HepG2 (cell line): ENCODE measurements around the gene MZF1.

Experiments
- MTA3 ChIP-seq: sonication (generic); formaldehyde crosslinking; IDR thresholded peaks from 2 replicates; pipeline ENCODE4 v1.4.0; 2020; ENCODE audit warnings: missing genetic modification reagents
- POLR2A ChIP-seq, 2 experiments: IDR thresholded peaks; 2 replicates each; pipeline ENCODE4 v1.6.1; 2011; ENCODE audit warnings: low read depth in 2 of 2, low read length in 2 of 2, mild to moderate bottlenecking in 1 of 2, moderate library complexity in 1 of 2; ENCODE audit not compliant: insufficient read depth in 1 of 2
- TCF12 ChIP-seq, 2 experiments: fragments of 450-650 bp in 1 of 2; sonication (generic) in 1 of 2; formaldehyde crosslinking in 1 of 2; IDR thresholded peaks; 2 replicates each; pipeline versions ENCODE4 v1.6.1 to v1.8.0; 2017 to 2022; ENCODE audit warnings: antibody characterized with exemption in 1 of 2, mild to moderate bottlenecking in 1 of 2, missing genetic modification reagents in 1 of 2, moderate library complexity in 1 of 2
- THYN1 ChIP-seq: sonication (generic); formaldehyde crosslinking; IDR thresholded peaks from 2 replicates; pipeline ENCODE4 v1.8.1; 2023; ENCODE audit warnings: low read depth, mild to moderate bottlenecking, moderate library complexity, missing genetic modification reagents, borderline replicate concordance
- ZFYVE20 ChIP-seq: sonication (generic); formaldehyde crosslinking; IDR thresholded peaks from 2 replicates; pipeline ENCODE4 v1.8.0; 2023; ENCODE audit warnings: low read depth, mild to moderate bottlenecking, moderate library complexity, missing genetic modification reagents, borderline replicate concordance
- ZKSCAN1 ChIP-seq: fragments of 150-350 bp; IDR thresholded peaks from 2 replicates; pipeline ENCODE4 v1.6.1; 2014; ENCODE audit warnings: low read length
- ZNF326 ChIP-seq: sonication (generic); formaldehyde crosslinking; IDR thresholded peaks from 2 replicates; pipeline ENCODE4 v1.4.0; 2020; ENCODE audit warnings: missing genetic modification reagents, borderline replicate concordance
- ZNF460 ChIP-seq: sonication (generic); formaldehyde crosslinking; IDR thresholded peaks from 2 replicates; pipeline ENCODE4 v1.5.1; 2020; ENCODE audit warnings: missing genetic modification reagents, mild to moderate bottlenecking, borderline replicate concordance
- TF ChIP-seq, protein P1 (sequence below): sonication (generic); formaldehyde crosslinking; conservative IDR thresholded peaks from 2 replicates; pipeline ENCODE4 v1.4.0; 2020; ENCODE audit warnings: missing genetic modification reagents
- TF ChIP-seq, protein P2 (sequence below), 2 experiments: IDR thresholded peaks; 2 replicates each; pipeline ENCODE4 v1.6.1; 2011 to 2012; ENCODE audit warnings: low read length in 2 of 2, borderline replicate concordance in 1 of 2, low read depth in 1 of 2, mild to moderate bottlenecking in 1 of 2, moderate library complexity in 1 of 2

DNA sequence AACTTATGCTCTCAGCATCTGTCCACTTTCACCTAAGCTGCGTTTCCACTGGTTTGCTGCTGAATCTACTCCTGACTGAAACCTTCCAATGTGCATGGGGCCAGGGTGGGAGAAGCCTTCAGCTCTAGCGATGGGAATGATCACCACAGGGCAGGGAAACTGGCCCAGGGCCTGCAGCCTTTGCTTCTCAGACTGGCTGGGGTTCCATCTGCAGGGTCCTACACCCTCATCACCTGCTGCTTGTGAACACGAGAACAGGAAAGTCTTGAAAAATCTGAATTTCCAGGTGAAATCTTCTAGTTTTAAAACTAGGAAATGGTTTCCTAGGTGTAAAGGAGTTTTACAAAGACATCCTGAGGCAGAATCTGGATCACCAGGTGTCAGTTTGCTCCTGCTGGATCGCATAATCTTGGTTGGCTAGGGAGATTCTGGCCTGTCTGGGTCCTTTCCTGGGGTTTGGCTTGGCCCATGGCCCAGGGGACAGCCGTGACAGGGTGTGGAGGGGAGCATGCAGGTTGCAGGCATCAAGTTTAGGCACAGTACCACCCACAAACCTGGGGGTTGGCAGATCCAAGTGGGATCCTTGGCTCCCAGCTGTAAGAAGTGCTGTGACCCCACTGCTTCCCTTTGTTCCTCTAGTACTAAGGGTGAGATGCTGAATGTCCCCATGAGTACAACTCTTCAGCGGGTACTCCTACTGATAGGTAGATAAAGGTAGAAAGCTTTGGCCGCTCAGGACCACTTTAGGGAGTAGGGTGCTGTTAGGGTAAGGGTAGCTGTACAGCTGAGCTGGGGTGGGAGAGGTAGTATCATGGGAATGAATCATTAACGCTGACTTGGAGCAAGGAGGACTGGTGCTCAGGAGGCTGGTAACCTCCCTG is 12.9 kb downstream of the MZF1 start:
- TF ChIP-seq ZFYVE20: no peak
- TF ChIP-seq TCF12 (IDR thresholded peaks at IDR 0.05): no peak
- TF ChIP-seq TCF12 (CRISPR knock-in tag; IDR thresholded peaks at IDR 0.05): no peak
- TF ChIP-seq, protein P1, sequence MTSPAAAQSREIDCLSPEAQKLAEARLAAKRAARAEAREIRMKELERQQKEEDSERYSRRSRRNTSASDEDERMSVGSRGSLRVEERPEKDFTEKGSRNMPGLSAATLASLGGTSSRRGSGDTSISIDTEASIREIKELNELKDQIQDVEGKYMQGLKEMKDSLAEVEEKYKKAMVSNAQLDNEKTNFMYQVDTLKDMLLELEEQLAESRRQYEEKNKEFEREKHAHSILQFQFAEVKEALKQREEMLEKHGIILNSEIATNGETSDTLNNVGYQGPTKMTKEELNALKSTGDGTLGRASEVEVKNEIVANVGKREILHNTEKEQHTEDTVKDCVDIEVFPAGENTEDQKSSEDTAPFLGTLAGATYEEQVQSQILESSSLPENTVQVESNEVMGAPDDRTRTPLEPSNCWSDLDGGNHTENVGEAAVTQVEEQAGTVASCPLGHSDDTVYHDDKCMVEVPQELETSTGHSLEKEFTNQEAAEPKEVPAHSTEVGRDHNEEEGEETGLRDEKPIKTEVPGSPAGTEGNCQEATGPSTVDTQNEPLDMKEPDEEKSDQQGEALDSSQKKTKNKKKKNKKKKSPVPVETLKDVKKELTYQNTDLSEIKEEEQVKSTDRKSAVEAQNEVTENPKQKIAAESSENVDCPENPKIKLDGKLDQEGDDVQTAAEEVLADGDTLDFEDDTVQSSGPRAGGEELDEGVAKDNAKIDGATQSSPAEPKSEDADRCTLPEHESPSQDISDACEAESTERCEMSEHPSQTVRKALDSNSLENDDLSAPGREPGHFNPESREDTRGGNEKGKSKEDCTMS: no peak
- no peak for TF ChIP-seq ZNF326
- TF ChIP-seq THYN1 (CRISPR knock-in tag): no peak
- TF ChIP-seq, protein P2, sequence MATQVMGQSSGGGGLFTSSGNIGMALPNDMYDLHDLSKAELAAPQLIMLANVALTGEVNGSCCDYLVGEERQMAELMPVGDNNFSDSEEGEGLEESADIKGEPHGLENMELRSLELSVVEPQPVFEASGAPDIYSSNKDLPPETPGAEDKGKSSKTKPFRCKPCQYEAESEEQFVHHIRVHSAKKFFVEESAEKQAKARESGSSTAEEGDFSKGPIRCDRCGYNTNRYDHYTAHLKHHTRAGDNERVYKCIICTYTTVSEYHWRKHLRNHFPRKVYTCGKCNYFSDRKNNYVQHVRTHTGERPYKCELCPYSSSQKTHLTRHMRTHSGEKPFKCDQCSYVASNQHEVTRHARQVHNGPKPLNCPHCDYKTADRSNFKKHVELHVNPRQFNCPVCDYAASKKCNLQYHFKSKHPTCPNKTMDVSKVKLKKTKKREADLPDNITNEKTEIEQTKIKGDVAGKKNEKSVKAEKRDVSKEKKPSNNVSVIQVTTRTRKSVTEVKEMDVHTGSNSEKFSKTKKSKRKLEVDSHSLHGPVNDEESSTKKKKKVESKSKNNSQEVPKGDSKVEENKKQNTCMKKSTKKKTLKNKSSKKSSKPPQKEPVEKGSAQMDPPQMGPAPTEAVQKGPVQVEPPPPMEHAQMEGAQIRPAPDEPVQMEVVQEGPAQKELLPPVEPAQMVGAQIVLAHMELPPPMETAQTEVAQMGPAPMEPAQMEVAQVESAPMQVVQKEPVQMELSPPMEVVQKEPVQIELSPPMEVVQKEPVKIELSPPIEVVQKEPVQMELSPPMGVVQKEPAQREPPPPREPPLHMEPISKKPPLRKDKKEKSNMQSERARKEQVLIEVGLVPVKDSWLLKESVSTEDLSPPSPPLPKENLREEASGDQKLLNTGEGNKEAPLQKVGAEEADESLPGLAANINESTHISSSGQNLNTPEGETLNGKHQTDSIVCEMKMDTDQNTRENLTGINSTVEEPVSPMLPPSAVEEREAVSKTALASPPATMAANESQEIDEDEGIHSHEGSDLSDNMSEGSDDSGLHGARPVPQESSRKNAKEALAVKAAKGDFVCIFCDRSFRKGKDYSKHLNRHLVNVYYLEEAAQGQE (IDR thresholded peaks at IDR 0.05; ENCODE audit: borderline replicate concordance in 1 of 2, low read depth in 1 of 2, low read length in 2 of 2): no peak
- TF ChIP-seq MTA3 (CRISPR knock-in tag): no peak
- no peak for TF ChIP-seq ZNF460 (CRISPR knock-in tag)
- TF ChIP-seq ZKSCAN1: no peak
- no peak; a peak in 1 of 4 replicates for TF ChIP-seq POLR2A (IDR thresholded peaks at IDR 0.05; ENCODE audit: insufficient read depth in 1 of 2, low read depth in 2 of 2, low read length in 2 of 2)
